BJ (cell line): Measurements from ENCODE around the gene PKLR. TPM values are rescaled to one million over a fixed set of nuclear protein-coding genes. Genes with fewer than 3 reads are reported as not detected.

ENCODE experiments used
- CTCF ChIA-PET: fragments of 350-600 bp; formaldehyde crosslinking; extraction: SDS; loops from one replicate; lab custom pipeline; 2021; ENCODE audit warnings: antibody characterized with exemption, inconsistent platforms; lab: Yijun Ruan, JAX
- POLR2A ChIA-PET: fragments of 300-600 bp; sonication (Branson Sonifier 250); formaldehyde crosslinking; extraction: SDS; loops from one replicate; lab custom pipeline; 2021; ENCODE audit warnings: antibody characterized with exemption; lab: Charles Lee
- DNase-seq: peaks from one replicate; pipeline ENCODE4 v3.0.0-alpha.2; 2011; ENCODE audit warnings: low read depth
- H3K27me3 ChIP-seq: 2 replicates; pipeline ENCODE4 v1.6.0; 2011; ENCODE audit warnings: low read length; ENCODE audit not compliant: control insufficient read depth, insufficient read depth
- H3K36me3 ChIP-seq: 2 replicates; pipeline ENCODE4 v1.5.1; 2011; ENCODE audit warnings: low read length; ENCODE audit not compliant: control insufficient read depth, insufficient read depth
- H3K4me3 ChIP-seq: 2 replicates; pipeline ENCODE4 v1.5.1; 2011; ENCODE audit warnings: low read depth, mild to moderate bottlenecking, control low read depth, low read length
- polyA plus RNA-seq: library from polyadenylated mRNA; depleted of rRNA; stranded (reverse); fragments of >200 nt; gene quantifications from 2 replicates; pipeline ENCODE4 v1.2.3, GENCODE V29; 2011
- TF ChIP-seq, protein P1 (sequence below): IDR thresholded peaks from 2 replicates; pipeline ENCODE4 v1.5.1; 2011; ENCODE audit warnings: low read depth, mild to moderate bottlenecking, control low read depth, inconsistent platforms, low read length, moderate library complexity; ENCODE audit not compliant: insufficient read depth

PKLR gene
- polyA plus RNA-seq, 1 experiment: 0.02 TPM

DNA sequence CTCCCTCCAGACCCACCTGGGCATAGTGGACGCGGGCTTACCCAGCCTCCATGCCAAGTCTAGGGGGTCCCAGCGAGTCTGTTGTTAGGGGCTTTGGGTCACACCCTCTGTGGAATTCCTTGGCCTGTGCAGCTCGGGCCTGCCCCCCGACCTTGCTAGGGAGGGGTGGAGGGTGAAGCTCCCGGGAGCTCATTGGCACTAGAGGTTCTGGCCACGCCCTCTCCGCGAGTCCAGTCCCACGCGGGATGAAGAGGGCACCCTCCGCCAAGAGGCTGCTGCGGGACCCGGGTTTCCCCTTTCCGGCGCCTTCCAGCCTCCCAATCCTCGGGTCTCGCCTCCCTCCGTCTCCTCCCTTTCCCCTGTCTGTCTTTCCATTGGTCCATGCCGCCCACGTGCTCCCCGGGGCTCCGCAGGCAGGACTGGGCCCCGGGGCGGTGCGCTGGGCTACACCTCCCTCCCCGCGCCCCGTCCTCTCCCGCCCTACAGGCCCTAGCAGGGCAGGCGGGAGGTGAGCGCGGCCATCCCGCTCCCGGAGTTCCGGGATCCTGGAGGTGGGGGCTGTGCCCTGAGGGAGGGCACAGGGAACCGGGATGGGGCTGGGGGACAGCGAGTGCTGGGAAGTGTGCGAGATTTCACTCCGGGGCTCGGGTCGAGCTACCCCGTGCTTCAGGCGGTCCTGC lies 22.9 kb upstream of the PKLR start:
- no peaks in the 10 kb centered on the region for H3K27me3 ChIP-seq
- 0 out of 2 replicates have a peak, but pooled peaks cover 2% of the 10 kb centered on the region for H3K36me3 ChIP-seq
- peak; percentile 81 for DNase-seq
- ChIA-PET CTCF (interaction anchor here (0.5 to 4.3 kb wide), 25 partner anchors 10 to 695 kb away, joined by 3 to 54 read pairs (median 5); partner anchors contain the start of genes HCN3 and THBS3), POLR2A (interaction anchor here (0.6 kb wide), 1 partner anchor 239 kb away, joined by 3 read pairs; no protein-coding TSS in a partner anchor)
- TF ChIP-seq, protein P1, sequence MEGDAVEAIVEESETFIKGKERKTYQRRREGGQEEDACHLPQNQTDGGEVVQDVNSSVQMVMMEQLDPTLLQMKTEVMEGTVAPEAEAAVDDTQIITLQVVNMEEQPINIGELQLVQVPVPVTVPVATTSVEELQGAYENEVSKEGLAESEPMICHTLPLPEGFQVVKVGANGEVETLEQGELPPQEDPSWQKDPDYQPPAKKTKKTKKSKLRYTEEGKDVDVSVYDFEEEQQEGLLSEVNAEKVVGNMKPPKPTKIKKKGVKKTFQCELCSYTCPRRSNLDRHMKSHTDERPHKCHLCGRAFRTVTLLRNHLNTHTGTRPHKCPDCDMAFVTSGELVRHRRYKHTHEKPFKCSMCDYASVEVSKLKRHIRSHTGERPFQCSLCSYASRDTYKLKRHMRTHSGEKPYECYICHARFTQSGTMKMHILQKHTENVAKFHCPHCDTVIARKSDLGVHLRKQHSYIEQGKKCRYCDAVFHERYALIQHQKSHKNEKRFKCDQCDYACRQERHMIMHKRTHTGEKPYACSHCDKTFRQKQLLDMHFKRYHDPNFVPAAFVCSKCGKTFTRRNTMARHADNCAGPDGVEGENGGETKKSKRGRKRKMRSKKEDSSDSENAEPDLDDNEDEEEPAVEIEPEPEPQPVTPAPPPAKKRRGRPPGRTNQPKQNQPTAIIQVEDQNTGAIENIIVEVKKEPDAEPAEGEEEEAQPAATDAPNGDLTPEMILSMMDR: no peak
- peak overlapping the region; percentile 66 for H3K4me3 ChIP-seq

DNA sequence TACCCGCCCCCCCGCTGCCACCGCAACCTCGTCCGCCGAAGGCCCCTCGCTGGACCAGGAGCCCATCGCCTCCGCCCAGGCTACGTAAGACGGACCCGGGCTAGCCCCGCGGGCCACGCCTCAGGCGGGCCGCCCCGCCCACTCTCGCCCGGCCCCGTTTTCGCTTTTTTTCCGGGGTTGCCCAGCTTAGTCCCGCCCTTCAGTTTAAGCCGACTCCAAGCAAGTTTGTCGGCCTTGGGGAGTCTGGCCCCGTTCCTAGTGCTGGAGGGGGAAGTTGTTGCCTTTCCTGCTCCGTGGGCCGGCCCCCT lies 22.4 kb upstream of the PKLR start:
- ChIA-PET CTCF (interaction anchor here (0.5 to 4.3 kb wide), 25 partner anchors 11 to 694 kb away, joined by 3 to 54 read pairs (median 5); partner anchors contain the start of genes HCN3 and THBS3), POLR2A (interaction anchor here (0.6 kb wide), 1 partner anchor 239 kb away, joined by 3 read pairs; no protein-coding TSS in a partner anchor)
- 0 out of 2 replicates have a peak, but pooled peaks cover 2% of the 10 kb centered on the region for H3K36me3 ChIP-seq
- TF ChIP-seq, protein P1: no peak
- no peaks in the 10 kb centered on the region for H3K27me3 ChIP-seq
- DNase-seq: peak; percentile 62
- H3K4me3 ChIP-seq: peak overlapping the region; percentile 66

DNA sequence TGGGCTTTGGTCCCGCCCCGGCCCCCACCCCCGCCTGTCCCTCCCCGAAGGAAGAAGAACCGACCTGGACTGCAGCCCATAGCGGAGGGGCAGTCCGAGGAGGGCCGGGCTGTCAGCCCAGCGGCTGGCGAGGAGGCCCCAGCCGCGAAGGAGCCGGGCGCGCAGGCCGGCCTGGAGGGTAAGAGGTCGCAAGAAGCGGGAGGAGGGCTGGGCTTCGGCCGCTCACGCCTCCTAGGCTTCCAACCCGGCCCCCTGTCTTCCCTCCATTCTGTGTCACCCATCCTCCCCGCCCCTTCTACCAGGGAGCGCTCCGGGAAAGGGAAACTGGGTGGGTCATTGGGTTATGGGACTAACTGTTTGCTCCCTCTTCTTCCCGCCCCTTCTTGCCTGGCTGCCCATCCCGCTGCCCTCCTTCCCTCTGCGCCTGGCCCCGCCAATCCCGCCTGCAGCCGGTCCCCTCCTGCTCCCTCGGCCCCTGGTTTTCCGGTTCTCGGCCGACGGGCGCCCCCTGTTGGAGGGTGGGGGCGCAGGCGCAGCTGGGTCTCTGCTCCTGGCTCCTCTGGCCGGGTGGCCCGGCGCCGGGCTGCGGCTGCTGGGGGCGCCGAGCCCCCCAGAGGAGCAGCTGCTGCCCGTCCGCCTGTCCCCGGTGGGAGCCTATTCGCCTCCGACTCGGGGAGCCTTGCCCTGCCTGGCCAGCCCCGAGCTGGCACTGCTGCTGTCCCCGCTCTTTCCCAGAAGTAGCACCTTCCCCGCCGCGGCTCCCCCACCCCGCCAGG lies 21.9 kb upstream of the PKLR start:
- DNase-seq: peak; percentile 77
- Histone ChIP-seq H3K36me3 (0 out of 2 replicates have a peak, but pooled peaks cover 2% of the 10 kb centered on the region), H3K4me3 (peak overlapping the region; percentile 66), H3K27me3 (no peaks in the 10 kb centered on the region)
- ChIA-PET CTCF (interaction anchor here (0.5 to 4.3 kb wide), 27 partner anchors 10 to 694 kb away, joined by 3 to 54 read pairs (median 5); partner anchors contain the start of genes CLK2, ENTREP3, HCN3 and THBS3), POLR2A (no interaction called here)
- TF ChIP-seq, protein P1: peak; percentile 84

DNA sequence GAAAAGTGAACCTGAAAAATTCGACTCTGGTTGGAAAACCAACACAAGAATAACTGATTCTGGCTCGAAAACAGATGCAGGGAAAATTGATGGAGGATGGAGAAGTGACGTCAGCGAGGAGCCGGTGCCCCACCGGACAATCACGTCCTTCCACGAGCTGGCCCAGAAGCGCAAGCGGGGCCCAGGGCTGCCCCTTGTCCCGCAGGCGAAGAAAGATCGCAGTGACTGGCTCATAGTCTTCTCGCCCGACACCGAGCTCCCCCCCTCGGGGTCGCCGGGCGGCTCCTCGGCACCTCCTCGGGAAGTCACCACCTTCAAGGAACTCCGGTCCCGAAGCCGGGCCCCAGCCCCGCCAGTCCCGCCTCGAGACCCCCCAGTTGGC lies 21.3 kb upstream of the PKLR start:
- H3K4me3 ChIP-seq: peak overlapping the region; percentile 66
- no peak for DNase-seq
- TF ChIP-seq, protein P1: no peak
- POLR2A ChIA-PET: interaction anchor here (0.6 kb wide), 1 partner anchor 762 kb away, joined by 3 read pairs; no protein-coding TSS in a partner anchor
- 0 out of 2 replicates have a peak, but pooled peaks cover under 1% of the 10 kb centered on the region for H3K36me3 ChIP-seq
- CTCF ChIA-PET: interaction anchor here (0.6 to 4.3 kb wide), 12 partner anchors 10 to 1168 kb away, joined by 3 to 54 read pairs (median 3); partner anchors contain the start of genes CLK2, ENTREP3 and MTX1
- no peaks in the 10 kb centered on the region for H3K27me3 ChIP-seq
